D721Med (cell line): ENCODE data around the gene ARID1B.

Experiments
- DNase-seq: peaks from one replicate; pipeline ENCODE4 v3.0.0; 2011; ENCODE audit warnings: low spot score; ENCODE audit not compliant: insufficient read length
- FAIRE-seq: peaks from 2 replicates; lab custom pipeline; 2011; peaks lifted over from hg19 to GRCh38; lab: Jason Lieb, UNC
- TF ChIP-seq, protein P1 (sequence below): IDR thresholded peaks from 2 replicates; pipeline ENCODE4 v1.5.1; 2012; ENCODE audit warnings: mild to moderate bottlenecking, control low read depth; ENCODE audit not compliant: insufficient read depth; ENCODE audit errors: missing control alignments

Gene ARID1B

DNA sequence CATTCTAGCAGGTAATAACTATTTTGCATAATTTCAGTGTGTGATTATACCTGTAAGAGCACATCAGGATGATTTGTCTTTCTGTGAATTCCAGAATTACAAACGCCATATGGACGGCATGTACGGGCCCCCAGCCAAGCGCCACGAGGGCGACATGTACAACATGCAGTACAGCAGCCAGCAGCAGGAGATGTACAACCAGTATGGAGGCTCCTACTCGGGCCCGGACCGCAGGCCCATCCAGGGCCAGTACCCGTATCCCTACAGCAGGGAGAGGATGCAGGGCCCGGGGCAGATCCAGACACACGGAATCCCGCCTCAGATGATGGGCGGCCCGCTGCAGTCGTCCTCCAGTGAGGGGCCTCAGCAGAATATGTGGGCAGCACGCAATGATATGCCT, 423.4 kb downstream of the ARID1B start:
- TF ChIP-seq, protein P1, sequence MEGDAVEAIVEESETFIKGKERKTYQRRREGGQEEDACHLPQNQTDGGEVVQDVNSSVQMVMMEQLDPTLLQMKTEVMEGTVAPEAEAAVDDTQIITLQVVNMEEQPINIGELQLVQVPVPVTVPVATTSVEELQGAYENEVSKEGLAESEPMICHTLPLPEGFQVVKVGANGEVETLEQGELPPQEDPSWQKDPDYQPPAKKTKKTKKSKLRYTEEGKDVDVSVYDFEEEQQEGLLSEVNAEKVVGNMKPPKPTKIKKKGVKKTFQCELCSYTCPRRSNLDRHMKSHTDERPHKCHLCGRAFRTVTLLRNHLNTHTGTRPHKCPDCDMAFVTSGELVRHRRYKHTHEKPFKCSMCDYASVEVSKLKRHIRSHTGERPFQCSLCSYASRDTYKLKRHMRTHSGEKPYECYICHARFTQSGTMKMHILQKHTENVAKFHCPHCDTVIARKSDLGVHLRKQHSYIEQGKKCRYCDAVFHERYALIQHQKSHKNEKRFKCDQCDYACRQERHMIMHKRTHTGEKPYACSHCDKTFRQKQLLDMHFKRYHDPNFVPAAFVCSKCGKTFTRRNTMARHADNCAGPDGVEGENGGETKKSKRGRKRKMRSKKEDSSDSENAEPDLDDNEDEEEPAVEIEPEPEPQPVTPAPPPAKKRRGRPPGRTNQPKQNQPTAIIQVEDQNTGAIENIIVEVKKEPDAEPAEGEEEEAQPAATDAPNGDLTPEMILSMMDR: no peak
- no peak for DNase-seq
- FAIRE-seq: no peak

DNA sequence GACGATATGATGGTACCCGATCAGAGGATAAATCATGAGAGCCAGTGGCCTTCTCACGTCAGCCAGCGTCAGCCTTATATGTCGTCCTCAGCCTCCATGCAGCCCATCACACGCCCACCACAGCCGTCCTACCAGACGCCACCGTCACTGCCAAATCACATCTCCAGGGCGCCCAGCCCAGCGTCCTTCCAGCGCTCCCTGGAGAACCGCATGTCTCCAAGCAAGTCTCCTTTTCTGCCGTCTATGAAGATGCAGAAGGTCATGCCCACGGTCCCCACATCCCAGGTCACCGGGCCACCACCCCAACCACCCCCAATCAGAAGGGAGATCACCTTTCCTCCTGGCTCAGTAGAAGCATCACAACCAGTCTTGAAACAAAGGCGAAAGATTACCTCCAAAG, 423.9 kb downstream of the ARID1B start:
- FAIRE-seq (no peak), DNase-seq (no peak)
- TF ChIP-seq, protein P1: no peak

DNA sequence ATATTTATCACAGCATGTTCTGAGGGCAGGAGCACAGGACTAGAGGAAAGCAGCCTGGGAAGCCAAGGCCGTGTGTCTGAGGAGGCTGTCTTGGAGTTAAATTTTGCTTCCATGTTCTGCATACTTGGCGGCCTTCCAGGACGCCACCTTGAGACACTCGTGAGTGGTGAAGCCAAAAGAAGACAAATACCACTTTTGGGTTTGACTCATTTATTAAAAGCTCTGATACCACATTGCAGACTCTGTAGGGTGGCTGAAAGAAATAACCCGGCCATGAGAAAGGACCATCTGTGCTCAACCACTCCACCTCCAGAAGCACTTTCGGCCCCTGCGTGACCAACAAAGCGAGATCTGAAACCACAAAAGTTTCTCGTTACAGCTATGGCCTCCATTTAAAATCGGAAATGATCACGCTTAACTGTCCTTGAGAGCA, 426.1 kb downstream of the ARID1B start:
- FAIRE-seq (no peak), DNase-seq (no peak)
- TF ChIP-seq, protein P1: no peak

DNA sequence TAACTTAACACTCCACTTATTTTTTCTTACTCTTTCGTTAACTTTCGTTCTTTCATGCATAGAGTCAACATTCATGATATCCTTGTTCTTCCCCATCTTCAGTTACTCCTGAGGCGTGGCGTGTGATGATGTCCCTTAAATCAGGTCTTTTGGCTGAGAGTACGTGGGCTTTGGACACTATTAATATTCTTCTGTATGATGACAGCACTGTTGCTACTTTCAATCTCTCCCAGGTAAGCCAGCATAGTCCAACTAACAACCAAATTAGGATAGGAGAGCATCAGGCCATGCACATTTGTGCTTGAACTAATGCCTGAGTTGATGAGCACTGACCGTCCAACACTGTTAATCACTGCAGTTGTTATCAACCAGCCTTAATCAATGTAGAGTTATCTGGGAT, 426.6 kb downstream of the ARID1B start:
- FAIRE-seq: no peak
- TF ChIP-seq, protein P1: no peak
- DNase-seq: no peak

DNA sequence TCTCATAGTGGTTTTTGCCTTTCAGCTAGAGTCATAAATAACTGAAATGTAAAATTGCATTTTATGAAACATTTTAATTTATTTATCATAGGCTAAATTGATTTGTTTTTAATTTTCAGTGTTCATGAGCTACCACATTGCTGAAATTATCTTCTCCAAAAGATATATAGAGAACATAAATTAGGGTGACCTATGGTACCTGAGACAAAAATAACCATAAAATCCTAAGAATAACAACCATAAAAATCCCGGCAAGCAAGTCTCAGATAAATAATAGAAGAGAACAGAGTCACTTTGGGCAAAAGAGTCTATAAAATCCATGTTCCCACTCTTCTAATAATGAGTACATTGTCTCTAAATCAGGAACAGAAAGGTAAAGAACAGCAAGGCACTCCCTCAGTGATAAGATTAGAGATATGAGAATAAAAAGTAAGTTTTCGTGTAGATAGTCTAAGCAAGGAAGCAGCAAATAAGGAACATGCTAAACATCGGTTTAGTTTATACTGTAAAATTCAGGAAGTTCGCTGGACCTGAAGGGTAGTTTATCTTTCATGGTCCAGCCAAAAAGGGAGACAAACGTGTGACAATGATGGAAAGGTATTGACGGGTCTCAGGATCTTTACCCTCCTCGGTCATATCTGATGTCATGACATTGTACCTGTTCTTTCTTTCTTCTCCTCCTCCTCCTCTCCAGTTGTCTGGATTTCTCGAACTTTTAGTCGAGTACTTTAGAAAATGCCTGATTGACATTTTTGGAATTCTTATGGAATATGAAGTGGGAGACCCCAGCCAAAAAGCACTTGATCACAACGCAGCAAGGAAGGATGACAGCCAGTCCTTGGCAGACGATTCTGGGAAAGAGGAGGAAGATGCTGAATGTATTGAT, 428.5 kb downstream of the ARID1B start:
- DNase-seq (no peak), FAIRE-seq (no peak)

DNA sequence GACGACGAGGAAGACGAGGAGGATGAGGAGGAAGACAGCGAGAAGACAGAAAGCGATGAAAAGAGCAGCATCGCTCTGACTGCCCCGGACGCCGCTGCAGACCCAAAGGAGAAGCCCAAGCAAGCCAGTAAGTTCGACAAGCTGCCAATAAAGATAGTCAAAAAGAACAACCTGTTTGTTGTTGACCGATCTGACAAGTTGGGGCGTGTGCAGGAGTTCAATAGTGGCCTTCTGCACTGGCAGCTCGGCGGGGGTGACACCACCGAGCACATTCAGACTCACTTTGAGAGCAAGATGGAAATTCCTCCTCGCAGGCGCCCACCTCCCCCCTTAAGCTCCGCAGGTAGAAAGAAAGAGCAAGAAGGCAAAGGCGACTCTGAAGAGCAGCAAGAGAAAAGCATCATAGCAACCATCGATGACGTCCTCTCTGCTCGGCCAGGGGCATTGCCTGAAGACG, 429.2 kb downstream of the ARID1B start:
- DNase-seq (no peak), FAIRE-seq (no peak)
- TF ChIP-seq, protein P1: no peak

More for the DNA sequence above, 428.5 kb downstream of the ARID1B start:
- TF ChIP-seq, protein P1: no peak
